Motor neuron (in vitro differentiated cells): Measurements from ENCODE around the gene RNASE8. TPM values are rescaled to one million over a fixed set of nuclear protein-coding genes. Genes with fewer than 3 reads are reported as not detected.
A peak's percentile ranks its signal among the peaks of the same experiment; 100 is the strongest.

ENCODE experiments used
- ATAC-seq, 8 experiments: fragments of 200-7000 bp; cut with Tn5 transposase; replicated peaks in 6 of 8; 2 replicates each; pipeline ENCODE4 v1.8.0; 2021; ENCODE audit warnings: mild to moderate bottlenecking in 8 of 8, moderate library complexity in 8 of 8
- H3K27ac ChIP-seq, 2 donors: fragments of 250-450 bp; sonication (Bioruptor Pico); 2 replicates each; pipeline ENCODE4 v1.9.0; 2021; ENCODE audit warnings: antibody characterized with exemption in 2 of 2, mild to moderate bottlenecking in 2 of 2, moderate library complexity in 1 of 2
- H3K4me1 ChIP-seq, 2 donors: fragments of 250-450 bp; sonication (Bioruptor Pico); replicated peaks in 1 of 2; 2 replicates each; pipeline ENCODE4 v1.6.1; 2021; ENCODE audit warnings: antibody characterized with exemption in 2 of 2, mild to moderate bottlenecking in 2 of 2, moderate library complexity in 1 of 2
- H3K4me3 ChIP-seq, 5 donors: fragments of 250-450 bp; sonication (Bioruptor Pico); 2 replicates each; pipeline ENCODE4 v1.9.0; 2021; ENCODE audit warnings: antibody characterized with exemption in 5 of 5, mild to moderate bottlenecking in 5 of 5, moderate library complexity in 4 of 5
- WGBS, 10 experiments: fragments of 450-650 bp; shearing (Covaris generic); methylation state at CpG; one replicate each; pipeline ENCODE4 v1.0.0; 2022; 5-methylcytosine and 5-hydroxymethylcytosine counted together
- in situ Hi-C, 9 experiments: fragments of 400-800 bp; cut with MboI; loops; one replicate each; pipeline ENCODE4 v1.15.0; 2021; ENCODE audit warnings: low sequenced_read_pairs in 9 of 9, low pct_unique_long_range_greater_than_20kb in 2 of 9; ENCODE audit not compliant: unreplicated experiment in 9 of 9
- total RNA-seq, 8 experiments: library from RNA; unstranded; fragments of 300-600 nt; gene quantifications; 2 replicates each; pipeline versions ENCODE4 v1.2.3 to v1.2.4, GENCODE V29; 2022

RNASE8 gene
- total RNA-seq, 8 experiments from 2014 or later, result 0.22 to 0.95 TPM; not detected in 6

DNA sequence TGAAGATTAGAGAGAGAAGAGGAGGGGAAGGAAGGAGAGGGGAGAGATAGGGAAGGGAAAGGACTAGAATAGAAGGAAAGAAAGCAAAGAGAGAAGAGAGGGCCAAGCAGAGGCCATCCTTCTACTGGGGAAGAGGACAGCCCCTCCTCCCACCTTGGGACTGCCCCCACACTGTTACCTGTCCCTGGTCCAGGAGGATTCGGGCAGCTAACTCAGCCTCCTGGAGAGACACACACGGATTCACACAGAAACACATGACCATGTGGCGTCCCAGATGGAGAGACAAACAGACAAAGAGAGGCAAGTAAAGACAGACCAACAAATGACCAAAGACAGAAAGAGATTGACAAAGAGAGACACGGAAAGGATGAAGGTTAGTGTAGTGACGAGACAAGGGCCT, 34.9 kb upstream of the RNASE8 start:
- no peak overlapping the region for H3K4me3 ChIP-seq
- ATAC-seq, result no peak
- no peak overlapping the region for H3K27ac ChIP-seq
- H3K4me1 ChIP-seq, result no peaks in the 10 kb centered on the region
- WGBS, 10 experiments, result 40 to 93% (median 74%) methylated on average over 1 to 5 of the region's 5 CpGs
- in situ Hi-C loops, result loop anchor here in 1 of 9 experiments (25.0 kb wide), 1 partner anchor 90 kb away; the partner anchor contains the start of gene TMEM253

DNA sequence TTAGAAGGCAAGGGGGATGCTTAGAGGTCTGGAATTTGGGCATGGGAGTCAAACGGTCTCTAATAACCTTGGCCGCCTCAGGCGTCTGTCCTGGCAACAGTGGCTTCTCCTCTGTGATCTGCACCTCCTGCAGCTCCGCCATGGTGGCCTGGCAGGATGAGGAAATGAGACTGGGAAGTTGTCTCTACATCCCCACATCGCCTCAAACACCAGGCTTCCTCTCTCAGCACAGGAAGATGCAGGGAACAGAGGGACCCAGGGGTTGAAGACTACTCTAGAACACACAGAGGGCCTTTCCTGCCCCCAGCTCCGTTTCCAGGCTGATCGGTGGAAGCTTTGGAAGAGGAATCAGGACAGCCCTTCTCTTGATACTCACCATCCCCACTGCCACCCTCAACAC, 34.4 kb upstream of the RNASE8 start:
- 66 to 92% (median 79%) methylated on average over 2 to 6 of the region's 7 CpGs; no CpG with 5 or more reads in 4 of the 10 experiments for WGBS, 10 experiments
- no peaks in the 10 kb centered on the region for H3K4me1 ChIP-seq
- no peak overlapping the region for H3K27ac ChIP-seq
- no peak overlapping the region for H3K4me3 ChIP-seq
- in situ Hi-C loops, result loop anchor here in 1 of 9 experiments (25.0 kb wide), 1 partner anchor 89 kb away; the partner anchor contains the start of gene TMEM253
- no peak for ATAC-seq

DNA sequence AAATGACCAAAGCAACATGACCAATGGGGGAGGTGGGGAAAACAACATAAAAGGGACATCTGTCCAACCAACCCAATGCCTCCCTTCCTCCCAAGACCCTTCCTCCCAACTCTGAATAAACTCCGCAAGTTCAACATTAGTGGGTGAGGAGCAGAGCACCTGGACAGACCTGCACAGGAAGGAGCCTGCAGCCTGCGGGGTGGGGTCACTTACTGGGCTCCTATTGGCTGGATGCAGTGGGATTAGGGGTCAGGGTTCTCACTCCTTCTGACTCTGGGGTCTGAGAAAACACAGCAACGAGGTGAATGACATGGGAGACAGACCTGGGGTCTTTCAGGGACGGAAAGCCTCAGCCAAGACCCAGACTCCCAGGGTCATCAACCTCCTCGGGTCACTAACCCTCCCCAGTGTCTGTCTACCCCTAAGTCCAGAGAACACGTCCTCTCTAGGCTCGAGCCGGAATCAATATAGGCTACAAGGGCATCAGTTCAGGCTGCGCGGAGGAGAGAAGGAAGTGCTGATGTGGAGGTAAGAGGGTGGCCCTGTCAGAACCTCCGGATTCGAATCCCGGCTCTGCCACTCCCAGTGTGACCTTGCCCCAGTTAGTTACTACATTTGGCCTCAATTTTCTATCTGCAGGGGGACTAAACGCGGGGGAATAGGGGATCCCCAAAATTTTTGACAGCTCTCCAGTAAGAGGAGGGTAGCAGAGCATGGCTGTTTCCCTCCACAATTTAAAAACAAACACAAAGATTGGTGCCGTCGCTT, 33.6 kb upstream of the RNASE8 start:
- Histone ChIP-seq H3K4me3 (peak overlapping the region; percentile 40 to 49 (median 46)), H3K27ac (peak overlapping the region in 1 of 2 donors; percentile 28), H3K4me1 (no peaks in the 10 kb centered on the region)
- WGBS, 10 experiments, result 0 to 35% (median 23%) methylated on average over 1 to 10 of the region's 17 CpGs; no CpG with 5 or more reads in 3 of the 10 experiments
- no peak for ATAC-seq
- in situ Hi-C loops, result loop anchor here in 1 of 9 experiments (25.0 kb wide), 1 partner anchor 88 kb away; the partner anchor contains the start of gene TMEM253

DNA sequence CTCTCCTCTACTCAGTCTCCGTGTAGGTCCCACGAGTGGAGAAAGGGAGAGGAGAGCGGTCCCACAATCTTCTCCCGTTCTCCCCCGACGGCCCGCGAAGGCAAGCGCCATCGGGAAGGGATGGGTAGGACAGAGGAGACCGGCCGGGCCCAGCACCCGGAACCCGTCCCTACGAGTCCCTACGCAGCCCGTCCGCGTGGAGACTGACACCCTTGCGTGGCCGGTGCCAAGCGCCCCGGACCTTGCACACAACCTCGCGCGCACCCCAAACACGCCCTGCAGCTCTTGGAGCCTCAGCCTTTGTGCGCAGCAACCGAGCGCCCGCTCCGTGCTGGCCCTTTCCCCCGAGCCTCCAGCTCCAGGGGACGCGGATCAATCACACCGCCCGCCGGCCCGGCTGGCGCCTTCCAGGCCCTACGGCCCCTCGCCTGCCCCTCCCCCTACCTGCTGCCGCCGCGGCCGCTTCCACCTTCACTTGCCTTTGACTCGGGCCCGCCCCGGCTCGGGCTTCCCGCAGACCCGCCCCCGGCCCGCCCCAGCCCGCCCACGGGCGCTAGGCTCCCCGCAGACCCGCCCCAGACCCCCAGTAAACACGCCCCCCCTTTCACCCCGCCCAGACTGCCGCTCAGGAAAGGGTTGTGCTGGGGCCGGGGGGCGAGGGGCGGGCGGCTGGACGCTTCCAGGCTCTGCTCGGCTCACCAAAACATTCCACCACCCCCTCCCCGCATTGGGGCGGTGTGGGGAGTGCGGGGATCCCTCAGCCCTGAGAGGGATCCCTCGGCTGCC, 32.8 kb upstream of the RNASE8 start, which contains the start of gene NDRG2:
Gene NDRG2, minus strand, starts transcription at position 477 of the 786 bp plus-strand sequence. CDS start 1,746 bp downstream, outside the sequence.
- WGBS, 10 experiments, result 0 to 3% methylated on average over 1 to 14 of the region's 72 CpGs; no CpG with 5 or more reads in 8 of the 10 experiments
- in situ Hi-C loops, result loop anchor here in 1 of 9 experiments (25.0 kb wide), 1 partner anchor 88 kb away; the partner anchor contains the start of gene TMEM253
- Histone ChIP-seq H3K27ac (peak within 1 kb of the TSS in 1 of 2 donors; percentile 50), H3K4me1 (no peaks in the 10 kb centered on the region), H3K4me3 (peak within 1 kb of the TSS; percentile 40 to 49 (median 46))
- peak; percentile 72 to 92 (median 86) for ATAC-seq

DNA sequence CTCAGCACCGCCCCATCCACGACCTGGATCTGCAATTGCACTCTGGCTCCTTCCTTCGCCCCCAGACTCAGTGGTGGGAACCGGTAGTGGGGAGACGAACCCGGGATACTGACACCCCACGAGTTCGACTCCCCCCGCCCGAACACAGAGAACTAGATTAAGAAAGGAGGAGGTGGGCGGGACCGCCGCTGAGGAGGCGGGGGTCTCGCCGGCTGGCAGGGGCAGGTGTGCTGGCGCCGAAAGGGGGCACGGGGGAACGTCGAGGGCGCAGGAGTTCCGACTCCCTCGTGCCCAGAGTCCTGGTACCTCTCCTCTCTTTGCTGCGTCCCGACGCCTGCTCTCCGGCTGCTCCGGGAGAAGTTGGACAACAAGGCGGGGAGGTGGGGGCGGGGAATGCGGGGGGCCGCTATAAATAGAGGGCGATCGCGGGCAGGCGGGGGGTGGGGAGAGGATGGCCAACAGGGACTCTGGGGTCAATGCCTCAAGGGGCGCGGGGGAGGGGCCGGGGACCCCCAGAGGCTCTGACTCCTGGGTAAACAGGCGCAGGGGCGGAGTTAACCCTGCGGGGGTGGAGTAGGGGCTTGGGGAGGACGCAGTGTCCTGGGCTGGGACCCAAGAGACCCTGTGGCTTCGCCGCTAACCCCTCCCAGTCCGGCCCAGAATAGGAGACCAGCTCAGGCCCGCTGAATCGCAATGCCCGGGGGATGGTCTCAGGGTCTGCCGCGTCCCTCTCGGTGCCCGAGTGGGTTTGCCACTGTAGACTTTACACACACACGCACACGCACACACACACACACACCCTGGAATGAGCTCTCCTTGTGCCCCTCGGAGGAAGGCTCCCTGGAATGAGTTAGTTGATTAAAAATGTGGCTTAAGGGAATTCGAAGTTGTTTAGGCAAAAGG, 32.0 kb upstream of the RNASE8 start:
- in situ Hi-C loops, result no loop called here
- peak overlapping the region; percentile 40 to 49 (median 46) for H3K4me3 ChIP-seq
- peak in 7 of 8 experiments; percentile 14 to 56 (median 43) for ATAC-seq
- H3K27ac ChIP-seq, result peak overlapping the region in 1 of 2 donors; percentile 50
- WGBS, 10 experiments, result 11 to 20% methylated on average over 3 to 5 of the region's 58 CpGs; no CpG with 5 or more reads in 8 of the 10 experiments
- H3K4me1 ChIP-seq, result no peaks in the 10 kb centered on the region

DNA sequence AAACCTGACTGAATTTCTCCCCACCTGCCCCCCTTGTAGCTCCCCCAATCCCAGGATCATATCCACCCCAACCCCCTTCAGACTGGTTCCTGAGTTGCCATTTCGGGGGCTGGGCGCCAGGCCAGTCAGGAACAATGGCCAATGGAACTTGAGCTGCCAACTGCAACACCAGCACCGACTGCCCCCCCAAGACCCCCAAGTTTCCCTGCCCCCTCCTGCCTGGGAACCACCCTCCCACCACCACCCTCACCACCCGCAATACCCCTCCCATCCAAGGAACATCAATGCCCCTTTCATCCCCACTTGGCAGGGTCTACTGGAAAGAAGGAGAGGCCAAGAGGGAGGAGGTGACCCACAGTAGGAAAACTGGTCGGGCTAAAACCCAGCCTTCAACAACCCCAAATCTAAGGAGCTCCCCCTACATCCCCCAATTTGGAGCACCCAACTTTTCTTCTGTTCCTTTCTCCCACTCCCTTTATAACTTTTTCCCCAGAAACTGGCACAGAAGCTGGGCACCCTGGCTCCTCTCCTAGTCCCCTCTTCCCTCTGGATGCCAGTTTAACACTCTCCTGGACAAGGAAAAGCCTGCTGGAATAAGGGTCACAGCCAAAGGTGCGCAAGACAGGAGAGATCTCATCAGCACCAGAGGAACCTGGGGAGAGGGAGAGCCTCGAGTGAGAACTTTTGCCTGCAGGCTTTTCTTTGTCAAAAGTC, 31.2 kb upstream of the RNASE8 start:
- ATAC-seq, result no peak
- H3K27ac ChIP-seq, result no peak overlapping the region

DNA sequence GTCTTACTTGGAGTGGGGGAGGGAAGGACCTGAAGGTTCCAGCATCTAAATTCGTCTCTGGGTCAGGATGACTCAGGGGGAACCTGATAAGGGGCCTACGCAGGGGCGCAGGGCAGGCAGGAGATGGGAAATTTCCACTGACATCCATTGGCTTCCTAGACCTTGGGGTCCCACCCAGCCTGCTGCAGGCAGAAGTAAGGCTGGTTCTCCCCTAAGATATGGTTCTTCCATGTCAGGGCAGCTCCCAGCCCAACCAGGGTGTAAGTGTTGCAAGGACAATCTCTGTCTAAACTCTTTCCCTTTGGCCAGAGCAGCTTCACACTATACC, 30.7 kb upstream of the RNASE8 start:
- Histone ChIP-seq H3K4me3 (no peak overlapping the region), H3K27ac (no peak overlapping the region), H3K4me1 (no peaks in the 10 kb centered on the region)
- in situ Hi-C loops, result no loop called here
- no peak for ATAC-seq
- WGBS, 10 experiments, result 42 to 100% (median 86%) methylated on average over 1 to 3 of the region's 3 CpGs; no CpG with 5 or more reads in 6 of the 10 experiments

More for the DNA sequence above, 31.2 kb upstream of the RNASE8 start:
- 38 to 100% (median 90%) methylated on average over 1 to 3 of the region's 7 CpGs; no CpG with 5 or more reads in 6 of the 10 experiments for WGBS, 10 experiments
- no peaks in the 10 kb centered on the region for H3K4me1 ChIP-seq
- in situ Hi-C loops, result no loop called here
- peak overlapping the region in 1 of 5 donors; percentile 40 for H3K4me3 ChIP-seq

DNA sequence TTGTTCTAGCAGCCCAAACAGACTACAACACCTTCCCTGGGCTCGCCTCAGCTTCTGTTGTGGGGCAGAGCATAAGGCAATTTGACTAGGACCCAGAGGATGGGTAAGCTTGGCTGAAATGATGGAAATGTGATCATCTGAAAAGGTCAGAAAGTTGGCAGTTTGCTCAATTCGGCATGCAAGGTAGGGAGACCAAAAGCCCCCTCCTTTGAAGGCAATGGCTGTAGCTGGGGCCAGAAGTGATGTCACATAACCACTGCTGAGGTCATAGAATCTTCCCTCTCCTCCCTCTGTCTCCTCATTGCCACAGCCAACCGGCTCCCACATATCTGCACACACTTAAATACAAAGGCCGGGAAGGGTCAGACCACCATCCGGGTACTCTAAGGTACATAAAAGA, 27.7 kb upstream of the RNASE8 start, which contains the start of gene TPPP2:
Gene TPPP2, plus strand, starts transcription at position 301 of the 400 bp plus-strand sequence. CDS start 365 bp downstream, outside the sequence.
- no peak for ATAC-seq
- H3K4me3 ChIP-seq, result no peak within 1 kb of the TSS
- in situ Hi-C loops, result no loop called here
- no peaks in the 10 kb centered on the region for H3K4me1 ChIP-seq
- H3K27ac ChIP-seq, result no peak within 1 kb of the TSS
- WGBS, 10 experiments, result 20 to 100% (median 80%) methylated on average over 1 to 5 of the region's 5 CpGs; no CpG with 5 or more reads in 1 of the 10 experiments

DNA sequence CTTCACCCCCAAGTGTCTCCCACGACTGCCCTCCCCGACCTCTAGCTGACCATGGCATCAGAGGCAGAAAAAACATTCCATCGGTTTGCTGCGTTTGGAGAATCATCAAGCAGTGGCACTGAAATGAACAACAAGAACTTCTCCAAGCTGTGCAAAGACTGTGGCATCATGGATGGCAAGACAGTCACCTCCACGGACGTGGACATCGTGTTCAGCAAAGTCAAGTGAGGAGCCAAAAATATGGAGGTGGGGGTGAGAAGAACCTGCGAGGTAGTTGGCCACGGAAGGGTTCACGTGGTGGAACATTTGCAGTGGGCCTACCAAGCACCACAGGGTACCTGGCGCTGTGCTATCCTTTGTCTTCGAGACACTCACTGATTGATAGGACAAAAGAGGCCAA, 27.1 kb upstream of the RNASE8 start:
- ATAC-seq, result no peak
- 20 to 93% (median 75%) methylated on average over 1 to 9 of the region's 12 CpGs; no CpG with 5 or more reads in 3 of the 10 experiments for WGBS, 10 experiments
- Histone ChIP-seq H3K27ac (no peak overlapping the region), H3K4me1 (no peaks in the 10 kb centered on the region), H3K4me3 (no peak overlapping the region)
- in situ Hi-C loops, result no loop called here

DNA sequence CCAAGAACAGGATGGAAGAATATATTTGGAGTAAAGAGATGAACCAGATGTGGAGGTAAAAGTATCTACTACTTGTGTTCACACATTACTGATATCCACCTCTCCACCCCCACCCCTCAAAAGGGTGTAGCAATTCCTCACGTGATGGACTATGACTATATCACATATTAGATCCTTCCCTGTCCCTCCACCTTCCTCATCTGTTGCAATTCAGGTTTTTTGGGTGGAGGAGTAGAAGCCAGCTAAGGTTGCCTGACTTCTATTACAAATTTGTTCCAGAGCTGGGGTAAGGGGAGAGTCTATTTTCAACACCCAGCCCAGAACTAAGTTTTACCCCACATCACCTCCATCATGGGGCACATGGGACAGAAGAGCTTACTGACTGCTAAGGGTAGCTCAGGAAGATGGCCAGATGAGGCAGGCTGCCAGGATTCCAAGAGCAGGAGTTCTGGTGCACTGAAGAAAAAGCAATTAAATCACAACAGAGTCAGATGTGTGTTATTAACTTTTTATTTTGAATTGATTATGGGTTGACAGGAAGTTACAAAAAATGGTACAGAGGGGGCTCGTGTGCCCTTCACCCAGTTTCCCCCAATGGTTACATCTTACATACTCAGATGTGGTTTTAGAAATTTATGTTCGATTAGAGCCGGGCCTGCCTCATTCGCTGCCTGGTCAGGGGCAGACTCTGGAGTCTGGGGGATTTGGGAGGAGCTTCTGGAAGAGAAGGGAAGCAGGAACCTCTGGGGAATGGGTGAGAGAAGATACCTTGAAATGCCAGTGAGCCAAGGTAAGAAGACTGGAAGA, 25.1 kb upstream of the RNASE8 start:
- peak in 2 of 8 experiments; percentile 18 to 49 for ATAC-seq
- in situ Hi-C loops, result no loop called here
- 34 to 93% (median 65%) methylated on average over 1 to 4 of the region's 5 CpGs; no CpG with 5 or more reads in 4 of the 10 experiments for WGBS, 10 experiments
- Histone ChIP-seq H3K4me3 (no peak overlapping the region), H3K27ac (no peak overlapping the region), H3K4me1 (no peaks in the 10 kb centered on the region)

DNA sequence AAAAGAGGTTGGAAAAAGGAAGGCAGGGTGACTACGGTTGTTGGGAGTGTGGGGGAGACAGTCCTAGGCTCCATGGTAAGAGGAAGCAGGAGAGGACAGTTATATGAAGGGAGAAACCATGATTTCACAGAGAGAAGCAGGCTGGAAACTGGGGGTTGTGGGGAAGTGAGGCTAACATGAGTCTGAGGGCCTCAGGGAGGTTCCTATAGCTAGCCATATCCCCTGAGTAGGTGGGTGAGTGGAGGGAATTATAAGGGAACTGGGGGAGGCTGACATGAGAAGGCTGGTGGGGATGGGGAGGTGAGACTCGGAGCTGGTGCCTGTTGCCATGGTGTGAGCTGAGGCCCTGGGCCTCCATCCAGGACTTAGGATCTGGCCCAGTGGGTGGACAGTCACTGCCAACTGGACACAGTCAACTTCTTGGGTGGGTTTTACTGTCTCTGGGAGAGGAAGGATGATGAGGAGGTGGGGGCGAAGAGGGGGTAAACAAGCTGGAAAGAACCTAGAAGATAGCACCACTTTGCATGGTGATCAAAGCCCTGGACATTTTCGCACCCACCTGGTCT, 24.4 kb upstream of the RNASE8 start:
- in situ Hi-C loops, result no loop called here
- WGBS, 10 experiments, result 30 to 83% (median 68%) methylated on average over 1 to 3 of the region's 4 CpGs; no CpG with 5 or more reads in 6 of the 10 experiments
- ATAC-seq, result no peak
- Histone ChIP-seq H3K27ac (no peak overlapping the region), H3K4me3 (no peak overlapping the region), H3K4me1 (no peaks in the 10 kb centered on the region)
